GM21390 (cell line): ENCODE measurements around the gene ATAD3A.

Source experiments
- ATAC-seq: cut with Tn5 transposase; IDR thresholded peaks from one replicate; pipeline ENCODE4 v1.9.1; 2021; ENCODE audit not compliant: unreplicated experiment

ATAD3A gene

DNA sequence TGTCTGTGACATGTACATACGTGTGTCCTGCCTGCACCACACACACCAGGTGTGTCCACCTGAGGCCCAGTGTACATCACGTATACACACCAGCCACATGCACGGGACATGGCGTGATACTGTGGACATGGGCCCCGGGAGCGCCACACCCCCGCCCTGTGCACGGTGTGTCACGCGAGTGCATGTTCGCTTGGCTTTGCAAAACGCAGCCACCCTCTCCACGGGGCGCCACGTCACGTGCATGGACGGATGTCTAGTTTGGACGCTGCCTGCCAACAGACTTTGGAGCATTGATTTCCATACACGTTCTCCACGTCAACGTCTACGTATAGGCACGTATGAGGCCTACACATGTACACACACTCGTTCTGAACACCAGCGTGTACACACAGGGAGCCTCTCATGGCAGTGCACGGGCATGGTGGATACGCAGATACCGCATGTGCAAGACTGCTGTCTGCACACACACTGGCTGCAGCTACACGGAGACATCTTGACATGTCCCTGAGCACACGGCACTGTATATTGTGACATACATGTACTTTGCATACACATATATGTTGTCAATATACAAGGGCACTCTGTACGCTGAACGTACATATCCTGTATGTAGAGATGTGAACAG lies 25.8 kb downstream of the ATAD3A start:
- ATAC-seq, result no peak

DNA sequence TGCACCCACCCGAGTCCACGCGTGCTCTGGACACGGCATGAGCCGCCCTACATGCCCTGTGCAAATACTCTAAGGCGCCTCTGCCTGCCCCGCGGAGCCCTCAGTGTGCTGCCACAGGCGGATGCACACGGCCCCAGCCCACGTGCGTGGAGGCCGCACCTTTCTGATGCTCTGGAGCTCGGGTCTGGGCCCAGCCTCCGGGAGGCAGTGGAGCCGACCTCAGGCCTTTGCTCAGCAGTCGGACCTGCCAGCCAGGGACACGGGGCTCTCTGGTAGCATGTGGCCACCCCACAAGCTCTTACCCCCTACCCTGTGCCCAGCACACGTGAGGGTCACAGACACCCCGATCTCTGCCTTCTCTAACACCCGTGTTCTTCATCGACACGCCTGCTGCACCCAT lies 26.4 kb downstream of the ATAD3A start:
- no peak for ATAC-seq

DNA sequence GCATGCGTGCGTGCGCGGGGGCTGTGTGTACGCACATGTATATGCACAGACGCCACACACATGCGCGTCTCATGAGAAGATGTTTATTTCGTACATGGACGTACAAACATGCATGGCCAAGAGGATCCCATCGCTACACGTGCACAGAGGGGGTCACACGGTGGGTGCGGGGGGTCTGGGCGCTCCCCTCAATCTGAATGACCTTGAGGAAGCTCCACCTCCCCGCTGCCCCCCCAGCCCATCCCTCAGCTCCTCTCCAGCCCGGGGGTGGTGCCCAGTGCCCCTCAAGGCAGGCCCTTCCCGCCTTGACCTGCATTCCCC lies 27.0 kb downstream of the ATAD3A start:
- ATAC-seq, result no peak

DNA sequence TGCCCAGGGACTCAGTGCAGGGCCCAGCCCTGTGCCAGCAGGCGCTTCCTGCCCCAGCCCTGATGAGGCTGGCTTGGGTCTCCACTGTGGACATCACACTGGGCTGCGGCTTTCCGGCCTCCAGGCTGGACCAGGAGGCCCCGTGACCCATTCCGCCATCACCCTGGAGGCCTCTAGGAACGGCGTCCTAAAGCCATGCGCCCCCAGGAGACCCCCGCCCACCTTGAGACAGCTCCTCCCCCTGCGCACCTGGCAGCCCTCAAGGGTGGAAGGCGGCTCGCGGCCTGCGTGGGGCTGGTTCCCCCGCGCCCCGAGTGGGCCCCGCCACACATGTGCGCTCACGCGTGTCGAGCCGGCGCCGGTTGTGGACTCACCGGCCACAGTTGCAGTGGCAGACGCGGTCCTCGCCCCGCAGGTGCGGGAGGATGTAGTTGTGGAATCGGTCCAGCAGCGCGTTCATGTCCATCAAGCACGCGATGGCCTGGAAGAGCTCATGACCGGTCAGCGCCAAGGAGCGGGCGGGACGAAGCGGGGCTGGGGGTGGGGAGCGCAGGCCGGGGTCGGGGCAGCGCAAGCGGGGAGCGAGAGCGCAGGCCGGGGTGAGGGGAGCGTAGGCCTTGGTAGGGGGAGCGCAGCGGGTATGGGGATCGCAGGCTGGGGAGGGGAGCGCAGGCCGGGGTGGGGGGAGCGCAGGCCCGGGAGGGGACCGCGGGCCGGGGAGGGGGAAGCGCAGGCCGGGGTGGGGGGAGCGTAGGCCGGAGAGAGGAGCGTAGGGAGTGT lies 27.5 kb downstream of the ATAD3A start:
- no peak for ATAC-seq

DNA sequence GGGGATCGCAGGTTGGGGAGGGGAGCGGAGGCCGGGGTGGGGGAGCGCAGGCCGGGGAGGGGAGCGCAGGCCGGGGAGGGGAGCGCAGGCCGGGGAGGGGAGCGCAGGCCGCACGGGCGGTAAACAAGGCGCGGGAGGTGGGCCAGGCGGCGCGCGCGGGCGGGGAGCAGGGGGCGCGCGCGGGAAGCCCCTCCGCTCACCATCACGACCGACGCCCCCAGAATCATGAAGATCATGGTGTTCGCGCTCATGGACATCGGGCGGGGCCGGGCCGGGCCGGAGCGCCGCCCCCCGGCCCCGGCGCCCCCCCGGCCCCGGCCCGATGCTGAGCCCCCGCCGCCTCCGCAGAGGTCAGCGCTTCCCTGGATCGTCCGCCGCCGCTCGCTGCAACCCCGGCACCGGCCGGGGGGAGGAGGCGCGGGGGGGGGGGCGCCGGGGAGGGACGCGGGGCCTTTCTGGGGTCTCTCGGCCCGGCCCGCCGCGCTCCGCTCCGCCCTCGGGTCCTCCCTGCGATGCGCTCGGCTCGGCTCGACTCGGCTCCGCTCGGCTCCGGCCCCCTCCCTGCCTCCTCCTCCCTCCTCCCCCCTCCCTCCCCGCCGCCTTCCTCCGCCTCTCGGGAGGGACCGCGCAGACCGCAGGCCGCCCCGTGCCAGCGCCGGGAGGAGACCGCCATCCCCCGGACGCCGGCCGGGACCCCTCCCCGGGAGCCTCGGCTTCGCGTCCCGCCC lies 28.3 kb downstream of the ATAD3A start, which contains the start of gene TMEM240:
TMEM240 (minus strand) TSS at position 535 of the 728 bp plus-strand sequence; CDS start at position 257, 278 bp downstream.
- ATAC-seq, result no peak

DNA sequence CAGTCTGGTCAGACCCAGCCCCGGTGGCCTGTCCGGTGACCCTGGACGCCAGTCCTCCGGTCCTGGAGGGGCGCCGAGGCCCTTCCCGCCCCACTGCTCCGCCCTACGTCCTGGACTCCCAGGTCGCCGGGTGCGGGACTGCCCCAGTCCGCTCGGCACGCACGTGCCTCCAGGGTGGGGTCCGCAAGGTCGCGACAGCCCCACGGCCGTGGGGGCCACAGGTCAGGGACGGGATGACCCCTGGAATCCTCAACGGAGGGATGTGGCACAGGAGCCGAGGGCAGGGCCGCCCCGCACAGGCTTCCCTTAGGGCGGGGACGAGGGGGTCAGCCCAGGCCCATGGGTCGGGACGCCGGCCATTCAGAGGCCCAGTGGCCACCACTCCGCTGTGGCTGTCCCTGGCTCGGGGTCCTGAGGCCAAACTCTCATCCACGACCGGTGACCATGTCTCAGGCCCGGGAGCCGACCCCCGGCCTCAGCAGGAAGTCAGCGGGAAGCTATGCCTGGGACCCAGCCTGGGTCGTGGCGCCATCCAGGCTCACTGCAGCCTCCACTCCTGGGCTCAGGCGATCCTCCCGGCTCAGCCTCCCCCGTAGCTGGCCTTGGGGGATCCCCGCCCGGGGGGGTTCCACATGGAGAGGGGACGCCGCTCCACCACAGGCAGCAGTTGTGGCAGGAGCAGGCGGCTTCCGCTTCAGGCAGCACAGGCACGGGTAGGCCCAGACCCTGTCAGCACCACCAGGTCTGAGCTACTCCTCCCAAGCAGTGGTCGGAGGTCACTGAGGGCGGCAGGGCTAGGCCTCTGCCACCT lies 29.1 kb downstream of the ATAD3A start:
- ATAC-seq, result no peak

DNA sequence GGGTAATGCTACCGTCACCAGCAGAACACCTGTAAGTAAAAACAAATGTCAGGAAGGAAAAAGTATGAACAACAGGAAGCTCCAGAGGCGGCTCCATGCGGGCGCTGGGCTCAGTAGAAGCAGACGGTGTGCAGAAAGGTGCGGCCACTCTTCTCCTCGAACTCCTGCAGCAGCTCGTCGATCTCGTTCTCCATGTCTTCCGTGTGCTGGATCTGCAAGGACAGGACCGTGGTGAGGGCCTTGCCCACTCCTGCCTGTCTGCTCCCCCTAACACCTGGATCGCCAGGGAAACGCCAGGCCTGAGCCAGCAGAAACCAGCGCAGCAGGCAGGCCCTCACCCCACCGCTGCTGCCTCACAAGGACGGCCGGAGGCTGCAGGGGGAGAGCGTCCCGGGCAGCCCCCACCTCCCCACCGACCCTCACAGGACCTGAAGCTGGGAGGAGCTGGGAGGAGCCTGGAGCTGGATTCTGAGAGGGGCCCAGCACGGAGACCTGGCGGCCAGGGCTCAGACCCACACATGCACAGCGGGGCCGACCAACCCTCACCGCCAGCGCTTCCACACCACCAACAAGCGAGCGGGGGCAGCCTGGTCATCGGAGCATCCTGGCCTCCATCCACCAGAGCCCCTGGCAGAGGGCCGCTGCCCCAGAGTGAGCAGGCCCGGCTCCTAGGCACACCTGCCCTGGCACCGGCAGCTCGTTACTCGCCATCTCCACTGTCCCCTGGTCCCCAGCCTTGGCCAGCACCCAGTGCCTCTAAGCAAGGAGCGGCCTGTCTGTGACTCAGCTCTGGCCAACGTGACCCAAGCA lies 30.2 kb downstream of the ATAD3A start:
- no peak for ATAC-seq

DNA sequence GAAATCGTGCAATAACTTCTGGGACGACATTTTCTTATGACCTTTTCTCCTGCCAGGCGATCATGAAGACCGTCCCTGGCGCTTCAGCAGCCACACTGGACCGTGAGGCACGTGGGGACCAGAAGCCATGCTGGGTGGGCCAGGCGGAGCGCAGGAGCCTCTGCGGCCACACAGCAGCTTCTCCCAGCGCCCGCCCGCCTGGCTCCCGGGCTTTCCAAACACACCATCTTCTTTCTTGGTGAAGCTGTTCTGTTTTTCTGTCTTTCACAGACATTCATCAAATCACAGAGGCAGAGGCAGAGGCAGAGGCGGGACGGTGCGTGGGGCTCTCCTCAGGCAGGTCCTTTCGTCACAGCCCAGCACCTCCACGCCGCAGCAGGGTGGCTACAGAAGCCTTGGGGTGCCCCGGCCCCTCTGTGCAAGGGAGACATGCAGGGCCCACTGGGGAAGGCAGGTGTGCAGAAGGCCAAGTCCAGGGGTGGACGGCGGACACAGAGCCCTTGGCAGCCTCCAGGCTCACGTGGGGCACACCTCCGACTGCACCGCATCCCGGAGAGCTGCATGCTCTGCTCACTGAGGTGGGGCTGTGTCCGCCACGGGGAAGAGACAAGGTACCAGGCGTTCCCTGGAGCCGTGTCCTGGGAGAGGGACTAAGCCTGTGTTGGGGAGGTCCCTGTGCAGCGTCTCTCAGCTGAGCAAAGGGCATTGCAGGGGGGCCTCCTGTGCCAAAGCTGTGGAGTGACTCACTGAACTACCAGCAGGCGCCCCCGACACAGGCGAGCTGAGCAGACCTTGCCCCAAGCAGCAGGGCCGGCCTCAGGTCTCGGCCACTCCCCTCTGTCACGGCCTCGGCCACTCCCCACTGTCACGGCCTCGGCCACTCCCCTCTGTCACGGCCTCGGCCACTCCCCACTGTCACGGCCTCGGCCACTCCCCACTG lies 31.1 kb downstream of the ATAD3A start:
- no peak for ATAC-seq

DNA sequence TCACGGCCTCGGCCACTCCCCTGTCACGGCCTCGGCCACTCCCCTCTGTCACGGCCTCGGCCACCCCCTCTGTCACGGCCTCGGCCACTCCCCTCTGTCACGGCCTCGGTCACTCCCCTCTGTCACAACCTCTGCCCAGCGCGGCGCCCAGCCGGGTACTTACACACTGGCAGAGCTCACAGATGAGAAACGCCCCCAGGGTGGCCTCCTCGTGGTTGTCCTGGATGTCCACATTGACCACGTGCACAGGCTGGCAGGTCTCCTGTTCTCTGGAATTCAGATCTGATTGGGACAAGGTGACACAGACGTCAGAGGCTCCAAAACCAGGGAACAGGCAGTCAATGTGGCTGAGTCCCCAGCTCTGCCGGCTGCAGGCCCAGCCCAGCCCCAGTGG lies 31.7 kb downstream of the ATAD3A start:
- no peak for ATAC-seq

DNA sequence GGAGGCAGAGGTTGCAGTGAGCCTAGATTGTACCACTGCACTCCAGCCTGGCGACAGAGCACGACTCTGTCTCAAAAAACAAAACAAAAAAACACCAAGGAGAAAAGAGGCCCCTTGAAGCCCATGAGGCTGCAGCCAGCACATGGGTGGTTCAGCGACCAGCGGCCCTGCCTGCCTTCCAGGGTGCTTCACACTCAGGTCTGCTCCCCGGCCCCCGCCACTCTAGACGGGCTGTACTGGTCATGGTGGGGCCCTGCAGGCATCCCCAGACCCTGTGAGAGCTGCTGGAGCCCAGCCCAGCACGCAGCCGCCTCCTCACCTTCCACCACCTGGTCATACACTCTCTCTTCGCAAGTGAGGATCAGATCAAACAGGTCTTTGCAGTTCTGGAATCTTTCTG lies 32.6 kb downstream of the ATAD3A start:
- no peak for ATAC-seq

DNA sequence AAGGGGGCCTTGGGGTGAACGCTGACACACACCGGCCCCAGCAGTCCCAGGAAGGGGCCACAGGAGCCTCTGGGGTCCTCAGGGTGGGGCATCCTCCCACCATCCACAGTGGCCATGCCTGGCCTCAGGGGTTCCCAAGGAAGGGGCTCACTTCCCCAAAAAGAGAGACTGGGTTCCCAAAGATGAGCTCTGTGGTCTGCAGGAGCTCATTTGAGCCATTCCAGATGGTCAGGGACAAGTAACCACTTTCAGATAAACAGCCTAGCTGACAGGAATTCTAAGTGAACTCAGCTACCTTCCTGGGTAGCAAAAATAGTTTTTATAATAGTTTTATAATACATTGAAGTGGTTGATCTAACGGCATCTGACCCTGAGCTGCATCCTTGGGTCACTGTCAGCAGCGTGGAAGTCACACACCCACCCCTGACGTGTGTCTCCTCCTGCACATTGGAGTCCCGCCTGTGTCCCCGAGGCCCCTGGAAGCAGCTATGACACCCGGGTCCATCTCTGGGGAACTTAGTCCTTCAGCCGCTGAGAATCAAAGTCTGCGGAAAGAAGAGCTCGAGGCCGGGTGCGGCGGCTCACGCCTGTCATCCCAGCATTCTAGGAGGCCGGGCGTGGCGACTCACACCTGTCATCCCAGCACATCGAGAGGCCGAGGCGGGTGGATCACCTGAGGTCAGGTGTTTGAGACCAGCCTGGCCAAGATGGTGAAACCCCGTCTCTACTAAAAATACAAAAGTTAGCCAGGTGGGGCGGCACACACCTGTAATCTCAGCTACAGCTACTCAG lies 34.2 kb downstream of the ATAD3A start:
- no peak for ATAC-seq

DNA sequence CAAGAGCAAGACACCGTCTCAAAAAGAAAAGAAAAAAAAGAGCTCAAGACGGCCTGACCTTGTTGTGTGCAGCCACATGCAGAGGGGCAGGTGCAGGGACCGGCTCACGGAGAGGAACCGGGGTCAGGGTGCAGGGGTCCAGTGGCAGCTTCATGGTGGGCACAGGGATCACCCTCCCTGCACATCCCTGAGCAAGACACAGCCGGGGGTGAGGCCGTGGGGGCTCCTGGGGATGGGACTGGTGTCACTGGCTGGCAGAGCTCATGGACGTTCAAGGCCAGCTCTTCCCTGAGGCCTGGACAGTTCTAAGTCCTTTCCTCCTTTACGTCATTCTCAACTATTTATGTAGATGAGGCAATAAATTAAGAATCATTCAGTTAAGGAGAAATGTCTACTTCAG lies 35.0 kb downstream of the ATAD3A start:
- ATAC-seq, result no peak

DNA sequence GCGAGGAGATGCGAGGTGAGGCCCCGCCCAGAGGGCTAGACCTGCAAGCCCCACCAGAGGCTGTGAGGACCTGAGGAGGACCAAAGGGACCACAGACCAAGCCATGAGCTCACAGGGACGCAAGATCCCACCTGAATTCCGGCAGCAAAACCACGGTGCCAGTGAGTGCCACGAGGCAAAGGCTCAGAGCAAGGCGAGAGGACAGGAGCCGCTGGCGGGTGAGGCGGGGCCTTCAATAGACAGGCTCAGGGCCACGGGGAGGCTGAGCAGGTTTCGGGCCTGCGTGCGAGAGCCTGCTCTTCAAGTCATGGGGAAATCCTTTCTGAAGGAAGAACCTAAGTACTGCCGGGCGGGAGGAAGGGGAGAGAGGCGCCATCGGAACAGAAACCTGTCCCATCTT lies 35.5 kb downstream of the ATAD3A start:
- ATAC-seq, result no peak

DNA sequence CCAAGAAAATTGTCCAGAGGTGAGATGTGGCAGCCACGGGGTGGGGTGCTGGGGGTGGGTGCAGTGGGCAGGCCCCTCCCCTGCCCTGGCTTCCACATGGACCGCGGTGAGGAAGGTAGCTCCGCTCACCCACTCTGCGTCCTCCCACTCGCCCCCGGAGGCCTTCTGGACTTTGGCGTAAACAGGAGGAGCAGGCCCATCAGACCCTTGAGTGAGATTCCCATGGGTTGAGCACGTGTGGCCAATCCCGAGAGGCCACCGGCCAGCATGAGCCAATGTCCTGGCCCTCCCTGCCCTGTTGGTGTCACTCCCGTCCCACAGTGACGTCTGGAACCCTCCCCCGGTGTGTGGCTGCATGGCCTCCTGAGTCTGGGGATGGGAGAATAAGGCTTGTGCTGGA lies 36.6 kb downstream of the ATAD3A start:
- ATAC-seq, result no peak

DNA sequence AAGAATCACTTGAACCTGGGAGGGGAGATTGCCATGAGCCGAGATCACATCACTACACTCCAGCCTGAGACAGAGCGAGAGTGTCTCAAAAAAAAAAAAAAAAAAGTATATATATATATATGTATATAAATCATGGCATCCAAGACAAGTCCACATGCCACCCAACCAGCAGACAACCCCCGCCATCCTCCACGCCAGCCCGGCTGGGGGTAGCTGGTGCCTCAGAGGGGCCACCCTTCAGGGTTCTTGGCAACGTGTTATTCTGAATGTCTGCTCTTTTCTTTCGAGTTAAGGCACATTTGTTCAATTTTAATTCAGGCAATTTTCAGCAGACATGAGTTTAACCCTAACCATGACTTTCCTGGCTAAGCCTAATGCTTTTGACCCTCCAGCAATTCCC lies 38.1 kb downstream of the ATAD3A start:
- no peak for ATAC-seq

DNA sequence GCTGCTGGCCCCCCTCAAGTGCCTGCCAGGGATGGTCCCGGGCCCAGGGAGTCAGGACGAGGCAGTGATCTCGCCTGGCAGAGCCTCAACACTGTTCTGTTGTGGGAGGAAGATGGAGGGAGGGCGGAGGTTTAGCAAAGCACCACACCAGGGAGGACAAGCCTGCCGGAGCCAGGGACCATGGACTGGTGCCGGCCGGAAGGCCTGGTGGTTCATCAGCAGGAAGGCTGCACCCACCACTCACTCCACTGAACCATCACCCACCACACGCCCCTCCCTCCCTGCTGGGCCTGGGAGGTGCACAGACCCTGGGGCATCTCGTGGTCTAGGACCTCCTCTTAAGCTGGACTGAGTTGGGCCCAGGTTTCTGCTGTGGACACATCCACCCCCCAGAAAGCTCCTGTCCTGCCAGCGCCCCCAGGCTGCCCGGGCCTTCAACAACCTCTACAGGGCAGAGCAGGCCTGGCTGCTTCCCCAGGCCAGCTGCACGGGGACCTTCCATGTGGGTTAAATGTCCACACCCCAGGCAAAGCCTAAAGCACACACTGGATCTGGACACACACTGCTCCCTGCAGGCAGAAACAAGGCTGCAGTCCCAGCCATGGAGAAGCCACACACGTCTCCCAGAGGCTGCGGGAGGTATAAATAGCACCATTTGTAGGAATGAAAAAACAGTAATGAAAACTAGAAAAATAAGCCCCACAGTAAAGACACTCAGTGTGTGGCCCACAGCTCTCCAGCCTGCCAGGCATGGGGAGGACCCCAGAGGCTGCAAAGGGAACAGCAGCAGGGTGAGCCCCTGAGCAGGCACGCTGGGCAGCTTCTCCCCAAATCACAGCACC lies 38.9 kb downstream of the ATAD3A start:
- ATAC-seq, result no peak

DNA sequence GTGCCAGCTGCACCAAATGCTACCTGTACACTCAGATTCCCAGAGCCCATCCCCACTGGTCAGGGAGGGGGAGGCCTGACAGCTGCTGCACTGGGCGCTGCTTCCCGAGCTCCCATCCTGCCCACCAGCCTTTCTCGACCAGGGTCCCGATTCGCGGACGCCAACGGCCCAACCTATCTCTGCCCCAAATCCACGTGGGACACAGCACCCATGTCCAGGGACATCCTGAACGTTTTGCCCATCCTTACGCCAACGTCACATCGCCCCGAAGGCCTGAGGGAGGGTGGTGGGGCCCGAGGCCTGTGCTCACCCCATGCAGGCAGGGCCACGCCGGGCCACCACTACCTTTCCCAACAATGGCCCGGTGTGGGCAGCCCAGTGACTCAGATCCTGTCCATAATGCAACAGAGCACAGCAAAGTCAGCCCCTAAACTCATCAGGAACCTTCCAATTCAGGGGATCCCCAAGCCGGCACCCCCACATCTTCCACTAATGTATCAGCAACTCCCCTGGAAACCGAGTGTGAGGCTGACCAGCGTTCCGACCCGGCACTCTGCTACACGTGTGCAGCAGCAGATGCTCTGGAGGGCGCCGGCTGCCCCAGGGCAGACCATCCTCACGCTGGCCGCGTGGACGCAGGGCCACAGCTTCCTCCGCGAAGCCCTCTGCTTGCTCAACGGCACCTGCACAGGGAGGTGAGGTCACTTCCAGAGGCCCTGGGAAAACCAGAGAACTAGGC lies 39.7 kb downstream of the ATAD3A start:
- ATAC-seq, result no peak
